Suprapubic skin (tissue), 4 donors: ENCODE results near the gene ASPHD2. TPM values are rescaled to one million over a fixed set of nuclear protein-coding genes. Genes with fewer than 3 reads are reported as not detected.

Experiments used
- DNase-seq, 2 donors: peaks; one replicate each; pipeline ENCODE4 v3.0.0-alpha.2; 2019; ENCODE audit warnings: low spot score in 2 of 2
- H3K27ac ChIP-seq: fragments of 200-600 bp; sonication (generic); one replicate; pipeline ENCODE4 v1.5.1; 2019
- H3K27me3 ChIP-seq: fragments of 200-600 bp; sonication (generic); one replicate; pipeline ENCODE4 v1.5.1; 2019
- H3K36me3 ChIP-seq: fragments of 200-600 bp; sonication (generic); one replicate; pipeline ENCODE4 v1.5.1; 2019
- H3K4me1 ChIP-seq: fragments of 200-600 bp; sonication (generic); one replicate; pipeline ENCODE4 v1.5.1; 2019
- H3K4me3 ChIP-seq: fragments of 200-600 bp; sonication (generic); one replicate; pipeline ENCODE4 v1.5.1; 2019; ENCODE audit warnings: mild to moderate bottlenecking
- H3K9me3 ChIP-seq: fragments of 200-600 bp; sonication (generic); one replicate; pipeline ENCODE4 v1.5.1; 2019
- CTCF ChIP-seq, 2 donors: fragments of 200-600 bp in 1 of 2; fragments of 450-650 bp in 1 of 2; sonication (generic) in 1 of 2; IDR thresholded peaks; one replicate each; pipeline ENCODE4 v1.5.1; 2016 to 2019; ENCODE audit warnings: antibody characterized with exemption in 2 of 2, mild to moderate bottlenecking in 1 of 2, moderate library complexity in 1 of 2
- EP300 ChIP-seq: sonication (generic); formaldehyde crosslinking; IDR thresholded peaks from one replicate; pipeline ENCODE4 v1.6.1; 2017; ENCODE audit warnings: antibody characterized with exemption
- POLR2A ChIP-seq, 2 donors: fragments of 450-650 bp; IDR thresholded peaks; one replicate each; pipeline ENCODE4 v1.6.1; 2017; ENCODE audit warnings: antibody characterized with exemption in 2 of 2, mild to moderate bottlenecking in 2 of 2, moderate library complexity in 2 of 2
- POLR2AphosphoS5 ChIP-seq, 3 donors: sonication (generic); formaldehyde crosslinking; IDR thresholded peaks; one replicate each; pipeline ENCODE4 v1.6.1; 2017; ENCODE audit warnings: antibody characterized with exemption in 3 of 3
- WGBS: methylation state at CpG from one replicate; pipeline ENCODE4 v1.1.5; 2018; 5-methylcytosine and 5-hydroxymethylcytosine counted together
- total RNA-seq, 4 donors: library from RNA; depleted of rRNA; stranded (reverse); fragments of >200 nt; gene quantifications; one replicate each; pipeline ENCODE4 v1.1.0, GENCODE V29; 2016

ASPHD2 gene
- total RNA-seq, 4 donors from 2014 or later, result 2.7 to 28.0 (median 11.8) TPM

GRCh38 chr22:26431261-26431995 is 2.4 kb downstream of the ASPHD2 start:
- no peaks in the 10 kb centered on the region for H3K27me3 ChIP-seq
- WGBS, result 93% methylated on average over 13 of the region's 13 CpGs
- no peak overlapping the region for H3K27ac ChIP-seq
- DNase-seq, result no peak
- no peaks in the 10 kb centered on the region for H3K36me3 ChIP-seq
- no peaks in the 10 kb centered on the region for H3K9me3 ChIP-seq
- TF ChIP-seq CTCF (IDR thresholded peaks at IDR 0.05), result no peak
- no peak for TF ChIP-seq EP300
- TF ChIP-seq POLR2A (IDR thresholded peaks at IDR 0.05), result no peak
- no peak for TF ChIP-seq POLR2AphosphoS5 (IDR thresholded peaks at IDR 0.05)
- no peak overlapping the region for H3K4me3 ChIP-seq
- peaks cover 15% of the 10 kb centered on the region for H3K4me1 ChIP-seq

GRCh38 chr22:26432619-26433311 is 3.7 kb downstream of the ASPHD2 start:
- no peaks in the 10 kb centered on the region for H3K27me3 ChIP-seq
- TF ChIP-seq EP300 (no peak), POLR2A (IDR thresholded peaks at IDR 0.05) (no peak), CTCF (IDR thresholded peaks at IDR 0.05) (no peak), POLR2AphosphoS5 (IDR thresholded peaks at IDR 0.05) (no peak)
- WGBS, result 94% methylated on average over 3 of the region's 3 CpGs
- H3K27ac ChIP-seq, result no peak overlapping the region
- no peak for DNase-seq
- H3K9me3 ChIP-seq, result no peaks in the 10 kb centered on the region
- H3K36me3 ChIP-seq, result no peaks in the 10 kb centered on the region
- no peak overlapping the region for H3K4me3 ChIP-seq
- peaks cover 21% of the 10 kb centered on the region for H3K4me1 ChIP-seq

GRCh38 chr22:26433805-26434204 is 4.7 kb downstream of the ASPHD2 start:
- H3K9me3 ChIP-seq, result no peaks in the 10 kb centered on the region
- no peak for DNase-seq
- peaks cover 17% of the 10 kb centered on the region for H3K4me1 ChIP-seq
- TF ChIP-seq EP300 (no peak), CTCF (IDR thresholded peaks at IDR 0.05) (no peak), POLR2A (IDR thresholded peaks at IDR 0.05) (no peak), POLR2AphosphoS5 (IDR thresholded peaks at IDR 0.05) (no peak)
- H3K27me3 ChIP-seq, result no peaks in the 10 kb centered on the region
- no peak overlapping the region for H3K4me3 ChIP-seq
- H3K27ac ChIP-seq, result no peak overlapping the region
- no peaks in the 10 kb centered on the region for H3K36me3 ChIP-seq
- WGBS, result 83% methylated on average over 12 of the region's 25 CpGs

GRCh38 chr22:26435327-26436093 is 6.5 kb downstream of the ASPHD2 start:
- 79% methylated on average over 11 of the region's 11 CpGs for WGBS
- no peaks in the 10 kb centered on the region for H3K36me3 ChIP-seq
- no peaks in the 10 kb centered on the region for H3K27me3 ChIP-seq
- no peak for TF ChIP-seq POLR2A (IDR thresholded peaks at IDR 0.05)
- no peak for TF ChIP-seq CTCF (IDR thresholded peaks at IDR 0.05)
- TF ChIP-seq EP300, result no peak
- no peak for TF ChIP-seq POLR2AphosphoS5 (IDR thresholded peaks at IDR 0.05)
- DNase-seq, result no peak
- peaks cover 19% of the 10 kb centered on the region for H3K4me1 ChIP-seq
- no peak overlapping the region for H3K4me3 ChIP-seq
- H3K27ac ChIP-seq, result no peak overlapping the region
- no peaks in the 10 kb centered on the region for H3K9me3 ChIP-seq
